Activated T-cell treated with anti-CD3 and anti-CD28 coated beads, Interleukin-2, amount 50 U/mL, for 48 hours (primary cell): Measurements from ENCODE around the gene UGDH.

Experiments
- DNase-seq, 2 experiments: peaks; one replicate each; pipeline ENCODE4 v3.0.0-alpha.2; 2020

Gene UGDH

GRCh38 chr4:39451423-39452023 is 75.7 kb downstream of the UGDH start:
- peak in 1 of 2 experiments; percentile 43 for DNase-seq

DNA sequence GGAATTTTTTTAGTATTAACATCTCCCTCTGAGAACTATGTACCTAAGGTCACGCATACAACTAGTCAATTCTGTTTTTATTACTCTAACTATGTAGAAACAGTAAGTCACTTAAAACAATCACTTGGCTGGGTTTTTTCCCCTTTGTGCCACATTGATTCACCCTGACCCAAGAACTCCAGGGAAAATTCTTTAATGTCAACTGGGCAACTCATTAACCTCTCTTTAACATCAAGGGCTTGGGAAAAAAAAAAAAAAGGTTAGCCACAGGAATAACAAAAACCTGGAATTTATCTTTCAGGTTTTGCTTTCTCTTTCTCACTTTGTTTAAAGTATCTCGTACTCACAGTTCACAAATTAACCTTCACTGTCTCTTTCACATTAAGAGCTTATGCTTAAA is 76.6 kb downstream of the UGDH start:
- DNase-seq = no peak
